Nephron (organoid): ENCODE results near the gene LEMD2.
A peak's percentile ranks its signal among the peaks of the same experiment; 100 is the strongest.

ENCODE experiments used
- H3K27ac Mint-ChIP-seq, 3 experiments: 2 replicates each; pipeline ENCODE4 v1.8.0; 2020; ENCODE audit warnings: mixed read lengths in 3 of 3, mild to moderate bottlenecking in 2 of 3, moderate library complexity in 1 of 3
- H3K27me3 Mint-ChIP-seq: 2 replicates; pipeline ENCODE4 v1.8.0; 2021; ENCODE audit warnings: low read depth, mild to moderate bottlenecking, moderate library complexity, mixed read lengths
- H3K36me3 Mint-ChIP-seq: 2 replicates; pipeline ENCODE4 v1.8.0; 2020; ENCODE audit warnings: low read depth, mixed read lengths
- H3K4me1 Mint-ChIP-seq: 2 replicates; pipeline ENCODE4 v1.8.0; 2020; ENCODE audit warnings: mixed read lengths
- H3K4me3 Mint-ChIP-seq, 3 experiments: 2 replicates each; pipeline ENCODE4 v1.8.0; 2020; ENCODE audit warnings: mild to moderate bottlenecking in 3 of 3, mixed read lengths in 3 of 3, moderate library complexity in 2 of 3
- H3K9me3 Mint-ChIP-seq: 2 replicates; pipeline ENCODE4 v1.8.0; 2020; ENCODE audit warnings: mixed read lengths
- CTCF ChIP-seq, 3 experiments: fragments of 200-600 bp; sonication (generic); IDR thresholded peaks; one replicate each; pipeline ENCODE4 v1.5.0; 2021; ENCODE audit warnings: antibody characterized with exemption in 3 of 3; ENCODE audit not compliant: unreplicated experiment in 3 of 3

Gene LEMD2

GRCh38 chr6:33762713-33763112, 26.2 kb downstream of the LEMD2 start:
- peaks cover 52% of the 10 kb centered on the region for H3K4me1 Mint-ChIP-seq
- no peaks in the 10 kb centered on the region for H3K9me3 Mint-ChIP-seq

GRCh38 chr6:33761922-33762629, 26.9 kb downstream of the LEMD2 start:
- peak overlapping the region in 2 of 3 experiments; percentile 61 to 63 for H3K4me3 Mint-ChIP-seq
- H3K27me3 Mint-ChIP-seq = peaks cover 14% of the 10 kb centered on the region

More at GRCh38 chr6:33762713-33763112, 26.2 kb downstream of the LEMD2 start:
- Mint-ChIP-seq H3K4me3 (peak overlapping the region in 2 of 3 experiments; percentile 61 to 63), H3K36me3 (no peaks in the 10 kb centered on the region), H3K27ac (peak overlapping the region in 2 of 3 experiments; percentile 71 to 93), H3K27me3 (peaks cover 14% of the 10 kb centered on the region)
- no peak for TF ChIP-seq CTCF (IDR thresholded peaks at IDR 0.05; ENCODE audit: unreplicated experiment in 3 of 3)

GRCh38 chr6:33761581-33761921, 27.4 kb downstream of the LEMD2 start:
- peaks cover 15% of the 10 kb centered on the region for H3K27me3 Mint-ChIP-seq
- H3K36me3 Mint-ChIP-seq = no peaks in the 10 kb centered on the region
- no peaks in the 10 kb centered on the region for H3K9me3 Mint-ChIP-seq
- H3K4me3 Mint-ChIP-seq = no peak overlapping the region
- peaks cover 58% of the 10 kb centered on the region for H3K4me1 Mint-ChIP-seq
- TF ChIP-seq CTCF (IDR thresholded peaks at IDR 0.05; ENCODE audit: unreplicated experiment in 3 of 3) = no peak
- H3K27ac Mint-ChIP-seq = peak overlapping the region in 2 of 3 experiments; percentile 80 to 86

More at GRCh38 chr6:33761922-33762629, 26.9 kb downstream of the LEMD2 start:
- TF ChIP-seq CTCF (IDR thresholded peaks at IDR 0.05; ENCODE audit: unreplicated experiment in 3 of 3) = peak; percentile 21 to 48 (median 22)
- H3K9me3 Mint-ChIP-seq = no peaks in the 10 kb centered on the region
- peak overlapping the region; percentile 71 to 93 (median 86) for H3K27ac Mint-ChIP-seq
- peaks cover 58% of the 10 kb centered on the region for H3K4me1 Mint-ChIP-seq
- H3K36me3 Mint-ChIP-seq = no peaks in the 10 kb centered on the region

- Mint-ChIP-seq H3K36me3 (no peaks in the 10 kb centered on the region), H3K27me3 (peaks cover 14% of the 10 kb centered on the region), H3K4me3 (peak overlapping the region in 1 of 3 experiments; percentile 47), H3K27ac (peak overlapping the region; percentile 80 to 92 (median 86)), H3K4me1 (peaks cover 58% of the 10 kb centered on the region), H3K9me3 (no peaks in the 10 kb centered on the region)
- TF ChIP-seq CTCF (IDR thresholded peaks at IDR 0.05; ENCODE audit: unreplicated experiment in 3 of 3) = no peak
These were observed 28.9 kb downstream of the LEMD2 start for GRCh38 chr6:33759887-33760629.

GRCh38 chr6:33758815-33759216, 30.1 kb downstream of the LEMD2 start:
- Mint-ChIP-seq H3K4me1 (peaks cover 55% of the 10 kb centered on the region), H3K27ac (peak overlapping the region; percentile 60 to 84 (median 78)), H3K9me3 (no peaks in the 10 kb centered on the region), H3K36me3 (no peaks in the 10 kb centered on the region), H3K4me3 (peak overlapping the region; percentile 14 to 61 (median 54)), H3K27me3 (peaks cover 13% of the 10 kb centered on the region)
- TF ChIP-seq CTCF (IDR thresholded peaks at IDR 0.05; ENCODE audit: unreplicated experiment in 3 of 3) = no peak
